ENCODE measurements around the gene EVI2A.

DNA sequence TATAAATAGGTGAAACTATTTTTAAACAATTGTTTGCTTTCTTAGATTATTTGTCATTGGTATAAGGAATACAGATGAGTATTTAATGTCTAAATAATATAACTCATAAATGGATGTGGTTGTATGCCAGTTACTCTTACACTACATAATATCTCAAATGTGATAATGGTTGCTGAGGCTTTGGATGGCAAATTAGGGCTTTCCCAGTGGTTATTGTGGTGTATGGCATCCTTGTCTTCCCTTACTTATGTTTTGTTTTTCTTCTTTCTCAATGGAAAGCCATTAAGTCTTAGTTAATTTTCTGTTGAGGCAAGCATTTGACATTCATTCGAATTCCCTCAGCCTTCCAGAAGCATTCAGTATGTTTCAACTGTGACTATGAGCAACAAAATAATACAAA, 34.8 kb downstream of the EVI2A start:
- TF ChIP-seq POLR2AphosphoS5 (IDR thresholded peaks at IDR 0.05; ENCODE audit: low read depth), result no peak
- 0 out of 4 replicates have a peak, but pooled peaks of 1 of the 2 experiments have one; percentile 12 for TF ChIP-seq CTCF (conservative IDR thresholded peaks at IDR 0.05; ENCODE audit: low read depth in 2 of 2)
- TF ChIP-seq EZH2 (IDR thresholded peaks at IDR 0.05; ENCODE audit: low read depth, unreplicated experiment), result no peak
- TF ChIP-seq, protein P1, sequence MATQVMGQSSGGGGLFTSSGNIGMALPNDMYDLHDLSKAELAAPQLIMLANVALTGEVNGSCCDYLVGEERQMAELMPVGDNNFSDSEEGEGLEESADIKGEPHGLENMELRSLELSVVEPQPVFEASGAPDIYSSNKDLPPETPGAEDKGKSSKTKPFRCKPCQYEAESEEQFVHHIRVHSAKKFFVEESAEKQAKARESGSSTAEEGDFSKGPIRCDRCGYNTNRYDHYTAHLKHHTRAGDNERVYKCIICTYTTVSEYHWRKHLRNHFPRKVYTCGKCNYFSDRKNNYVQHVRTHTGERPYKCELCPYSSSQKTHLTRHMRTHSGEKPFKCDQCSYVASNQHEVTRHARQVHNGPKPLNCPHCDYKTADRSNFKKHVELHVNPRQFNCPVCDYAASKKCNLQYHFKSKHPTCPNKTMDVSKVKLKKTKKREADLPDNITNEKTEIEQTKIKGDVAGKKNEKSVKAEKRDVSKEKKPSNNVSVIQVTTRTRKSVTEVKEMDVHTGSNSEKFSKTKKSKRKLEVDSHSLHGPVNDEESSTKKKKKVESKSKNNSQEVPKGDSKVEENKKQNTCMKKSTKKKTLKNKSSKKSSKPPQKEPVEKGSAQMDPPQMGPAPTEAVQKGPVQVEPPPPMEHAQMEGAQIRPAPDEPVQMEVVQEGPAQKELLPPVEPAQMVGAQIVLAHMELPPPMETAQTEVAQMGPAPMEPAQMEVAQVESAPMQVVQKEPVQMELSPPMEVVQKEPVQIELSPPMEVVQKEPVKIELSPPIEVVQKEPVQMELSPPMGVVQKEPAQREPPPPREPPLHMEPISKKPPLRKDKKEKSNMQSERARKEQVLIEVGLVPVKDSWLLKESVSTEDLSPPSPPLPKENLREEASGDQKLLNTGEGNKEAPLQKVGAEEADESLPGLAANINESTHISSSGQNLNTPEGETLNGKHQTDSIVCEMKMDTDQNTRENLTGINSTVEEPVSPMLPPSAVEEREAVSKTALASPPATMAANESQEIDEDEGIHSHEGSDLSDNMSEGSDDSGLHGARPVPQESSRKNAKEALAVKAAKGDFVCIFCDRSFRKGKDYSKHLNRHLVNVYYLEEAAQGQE (IDR thresholded peaks at IDR 0.05; ENCODE audit: unreplicated experiment), result no peak
- no peak for TF ChIP-seq CREB1 (CRISPR knock-in tag; IDR thresholded peaks at IDR 0.05; ENCODE audit: low read depth)
- TF ChIP-seq STAT1 (IDR thresholded peaks at IDR 0.05; ENCODE audit: unreplicated experiment), result no peak
- no peak for TF ChIP-seq ETS1 (IDR thresholded peaks at IDR 0.05)
- TF ChIP-seq EZH2phosphoT487 (IDR thresholded peaks at IDR 0.05; ENCODE audit: unreplicated experiment), result no peak
- TF ChIP-seq JUNB (IDR thresholded peaks at IDR 0.05; ENCODE audit: unreplicated experiment), result no peak
- TF ChIP-seq ZNF114 (CRISPR knock-in tag; IDR thresholded peaks at IDR 0.05), result no peak
- no peak for TF ChIP-seq ZNF331 (CRISPR knock-in tag; IDR thresholded peaks at IDR 0.05; ENCODE audit: low read depth)
- no peak for TF ChIP-seq NANOG (IDR thresholded peaks at IDR 0.05; ENCODE audit: borderline replicate concordance)
- TF ChIP-seq, protein P2, sequence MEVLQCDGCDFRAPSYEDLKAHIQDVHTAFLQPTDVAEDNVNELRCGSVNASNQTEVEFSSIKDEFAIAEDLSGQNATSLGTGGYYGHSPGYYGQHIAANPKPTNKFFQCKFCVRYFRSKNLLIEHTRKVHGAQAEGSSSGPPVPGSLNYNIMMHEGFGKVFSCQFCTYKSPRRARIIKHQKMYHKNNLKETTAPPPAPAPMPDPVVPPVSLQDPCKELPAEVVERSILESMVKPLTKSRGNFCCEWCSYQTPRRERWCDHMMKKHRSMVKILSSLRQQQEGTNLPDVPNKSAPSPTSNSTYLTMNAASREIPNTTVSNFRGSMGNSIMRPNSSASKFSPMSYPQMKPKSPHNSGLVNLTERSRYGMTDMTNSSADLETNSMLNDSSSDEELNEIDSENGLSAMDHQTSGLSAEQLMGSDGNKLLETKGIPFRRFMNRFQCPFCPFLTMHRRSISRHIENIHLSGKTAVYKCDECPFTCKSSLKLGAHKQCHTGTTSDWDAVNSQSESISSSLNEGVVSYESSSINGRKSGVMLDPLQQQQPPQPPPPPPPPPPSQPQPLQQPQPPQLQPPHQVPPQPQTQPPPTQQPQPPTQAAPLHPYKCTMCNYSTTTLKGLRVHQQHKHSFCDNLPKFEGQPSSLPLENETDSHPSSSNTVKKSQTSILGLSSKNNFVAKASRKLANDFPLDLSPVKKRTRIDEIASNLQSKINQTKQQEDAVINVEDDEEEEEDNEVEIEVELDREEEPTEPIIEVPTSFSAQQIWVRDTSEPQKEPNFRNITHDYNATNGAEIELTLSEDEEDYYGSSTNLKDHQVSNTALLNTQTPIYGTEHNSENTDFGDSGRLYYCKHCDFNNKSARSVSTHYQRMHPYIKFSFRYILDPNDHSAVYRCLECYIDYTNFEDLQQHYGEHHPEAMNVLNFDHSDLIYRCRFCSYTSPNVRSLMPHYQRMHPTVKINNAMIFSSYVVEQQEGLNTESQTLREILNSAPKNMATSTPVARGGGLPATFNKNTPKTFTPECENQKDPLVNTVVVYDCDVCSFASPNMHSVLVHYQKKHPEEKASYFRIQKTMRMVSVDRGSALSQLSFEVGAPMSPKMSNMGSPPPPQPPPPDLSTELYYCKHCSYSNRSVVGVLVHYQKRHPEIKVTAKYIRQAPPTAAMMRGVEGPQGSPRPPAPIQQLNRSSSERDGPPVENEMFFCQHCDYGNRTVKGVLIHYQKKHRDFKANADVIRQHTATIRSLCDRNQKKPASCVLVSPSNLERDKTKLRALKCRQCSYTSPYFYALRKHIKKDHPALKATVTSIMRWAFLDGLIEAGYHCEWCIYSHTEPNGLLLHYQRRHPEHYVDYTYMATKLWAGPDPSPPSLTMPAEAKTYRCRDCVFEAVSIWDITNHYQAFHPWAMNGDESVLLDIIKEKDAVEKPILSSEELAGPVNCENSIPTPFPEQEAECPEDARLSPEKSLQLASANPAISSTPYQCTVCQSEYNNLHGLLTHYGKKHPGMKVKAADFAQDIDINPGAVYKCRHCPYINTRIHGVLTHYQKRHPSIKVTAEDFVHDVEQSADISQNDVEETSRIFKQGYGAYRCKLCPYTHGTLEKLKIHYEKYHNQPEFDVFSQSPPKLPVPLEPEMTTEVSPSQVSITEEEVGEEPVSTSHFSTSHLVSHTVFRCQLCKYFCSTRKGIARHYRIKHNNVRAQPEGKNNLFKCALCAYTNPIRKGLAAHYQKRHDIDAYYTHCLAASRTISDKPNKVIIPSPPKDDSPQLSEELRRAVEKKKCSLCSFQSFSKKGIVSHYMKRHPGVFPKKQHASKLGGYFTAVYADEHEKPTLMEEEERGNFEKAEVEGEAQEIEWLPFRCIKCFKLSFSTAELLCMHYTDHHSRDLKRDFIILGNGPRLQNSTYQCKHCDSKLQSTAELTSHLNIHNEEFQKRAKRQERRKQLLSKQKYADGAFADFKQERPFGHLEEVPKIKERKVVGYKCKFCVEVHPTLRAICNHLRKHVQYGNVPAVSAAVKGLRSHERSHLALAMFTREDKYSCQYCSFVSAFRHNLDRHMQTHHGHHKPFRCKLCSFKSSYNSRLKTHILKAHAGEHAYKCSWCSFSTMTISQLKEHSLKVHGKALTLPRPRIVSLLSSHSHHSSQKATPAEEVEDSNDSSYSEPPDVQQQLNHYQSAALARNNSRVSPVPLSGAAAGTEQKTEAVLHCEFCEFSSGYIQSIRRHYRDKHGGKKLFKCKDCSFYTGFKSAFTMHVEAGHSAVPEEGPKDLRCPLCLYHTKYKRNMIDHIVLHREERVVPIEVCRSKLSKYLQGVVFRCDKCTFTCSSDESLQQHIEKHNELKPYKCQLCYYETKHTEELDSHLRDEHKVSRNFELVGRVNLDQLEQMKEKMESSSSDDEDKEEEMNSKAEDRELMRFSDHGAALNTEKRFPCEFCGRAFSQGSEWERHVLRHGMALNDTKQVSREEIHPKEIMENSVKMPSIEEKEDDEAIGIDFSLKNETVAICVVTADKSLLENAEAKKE (CRISPR knock-in tag; IDR thresholded peaks at IDR 0.05), result no peak

Data from GM23338 (cell line).